ENCODE measurements around the gene TENT5C. TPM values are rescaled to one million over a fixed set of nuclear protein-coding genes. Genes with fewer than 3 reads are reported as not detected.

TENT5C gene
- total RNA-seq, 2 experiments from 2014 or later: 18.4 to 18.8 TPM

- ATAC-seq (ENCODE audit: low read depth) (no peak), DNase-seq (no peak)
- Mint-ChIP-seq H3K9me3 (no peaks in the 10 kb centered on the region), H3K4me1 (peaks cover 71% of the 10 kb centered on the region), H3K27me3 (peaks cover 4% of the 10 kb centered on the region), H3K36me3 (no peaks in the 10 kb centered on the region), H3K27ac (peak overlapping the region; percentile 84), H3K4me3 (peak overlapping the region; percentile 83)
- POLR2A ChIA-PET: interaction anchor here (1.2 to 10.4 kb wide), 6 partner anchors 8 to 48 kb away, joined by 3 to 116 read pairs (median 4); partner anchors contain the start of gene TENT5C
These were observed 49.4 kb downstream of the TENT5C start for GRCh38 chr1:117655220-117655577.

DNA sequence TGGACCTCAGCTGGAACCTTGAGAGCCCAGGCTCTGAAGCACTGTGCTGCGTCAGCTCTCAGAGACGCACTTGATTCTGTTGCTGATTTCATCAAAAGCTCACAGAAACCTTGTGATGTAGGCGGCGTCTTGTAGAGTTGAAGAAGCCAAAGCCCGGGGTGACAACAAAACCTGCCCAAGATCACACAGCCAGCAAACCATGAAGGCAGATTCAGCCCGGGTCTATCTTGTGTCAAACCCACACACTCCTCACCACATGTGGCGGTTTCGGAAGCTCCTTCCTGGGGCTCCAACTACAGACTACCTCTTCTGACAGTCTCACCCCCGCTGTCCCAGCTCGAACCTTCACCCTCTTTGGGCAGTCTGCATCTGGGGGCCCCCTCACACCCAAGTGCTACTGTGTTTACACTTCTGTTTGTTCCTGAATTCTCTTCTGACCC lies 50.4 kb downstream of the TENT5C start:
- ATAC-seq (ENCODE audit: low read depth) (peak; percentile 67), DNase-seq (peak; percentile 82)
- no peaks in the 10 kb centered on the region for H3K9me3 Mint-ChIP-seq
- H3K4me3 Mint-ChIP-seq: peak overlapping the region; percentile 83
- H3K27me3 Mint-ChIP-seq: no peaks in the 10 kb centered on the region
- peaks cover 82% of the 10 kb centered on the region for H3K4me1 Mint-ChIP-seq
- POLR2A ChIA-PET: interaction anchor here (0.8 to 10.4 kb wide), 9 partner anchors 9 to 120 kb away, joined by 3 to 116 read pairs (median 4); partner anchors contain the start of gene TENT5C
- H3K36me3 Mint-ChIP-seq: peaks cover 2% of the 10 kb centered on the region
- H3K27ac Mint-ChIP-seq: peak overlapping the region; percentile 84

- H3K36me3 Mint-ChIP-seq: peaks cover 8% of the 10 kb centered on the region
- ATAC-seq (ENCODE audit: low read depth) (no peak), DNase-seq (no peak)
- POLR2A ChIA-PET: interaction anchor here (0.6 to 10.4 kb wide), 7 partner anchors 10 to 597 kb away, joined by 3 to 116 read pairs (median 4); partner anchors contain the start of genes TENT5C and TTF2
- H3K4me3 Mint-ChIP-seq: peak overlapping the region; percentile 43
- no peaks in the 10 kb centered on the region for H3K27me3 Mint-ChIP-seq
- H3K9me3 Mint-ChIP-seq: peaks cover 4% of the 10 kb centered on the region
- H3K4me1 Mint-ChIP-seq: peaks cover 90% of the 10 kb centered on the region
- peak overlapping the region; percentile 36 for H3K27ac Mint-ChIP-seq
These were observed 51.2 kb downstream of the TENT5C start for GRCh38 chr1:117657031-117657430.

DNA sequence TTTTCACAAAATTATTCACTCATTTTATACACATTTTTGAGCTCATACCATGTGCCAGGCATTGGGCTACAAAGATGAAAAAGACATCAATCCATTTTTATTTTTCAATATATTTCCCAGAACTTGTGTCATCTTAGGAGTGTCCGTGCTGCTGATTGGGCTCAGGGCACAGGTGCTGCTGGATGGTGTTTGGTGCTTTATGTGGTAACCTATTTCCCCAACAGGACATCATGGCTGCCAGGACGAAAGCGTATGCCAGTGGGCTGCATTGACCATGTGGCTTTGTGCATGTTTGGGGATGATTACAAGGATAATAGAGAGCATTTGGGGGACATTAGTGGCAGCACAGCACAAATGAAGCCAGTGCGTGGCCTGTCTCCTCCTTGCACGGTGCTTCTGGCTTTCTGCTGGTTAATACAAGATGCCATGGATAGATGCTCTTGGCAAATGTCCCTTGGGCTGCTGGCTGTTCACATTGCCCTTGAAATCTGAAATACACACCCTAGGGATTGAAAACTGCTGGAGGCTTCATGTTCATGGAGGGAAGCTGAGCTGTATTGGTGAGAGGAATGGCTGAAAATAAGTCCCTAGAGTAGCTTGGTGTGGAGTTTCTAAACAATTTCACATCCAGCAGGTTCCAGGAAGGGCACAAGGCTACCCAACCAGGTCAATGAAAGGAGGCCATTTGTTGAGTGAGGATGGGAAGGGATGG lies 52.3 kb downstream of the TENT5C start:
- Mint-ChIP-seq H3K27me3 (no peaks in the 10 kb centered on the region), H3K4me1 (peaks cover 91% of the 10 kb centered on the region), H3K27ac (peak overlapping the region; percentile 86), H3K9me3 (peaks cover 6% of the 10 kb centered on the region), H3K4me3 (peak overlapping the region; percentile 77), H3K36me3 (peaks cover 13% of the 10 kb centered on the region)
- no peak for ATAC-seq (ENCODE audit: low read depth)
- DNase-seq: no peak
- POLR2A ChIA-PET: interaction anchor here (0.9 to 10.4 kb wide), 6 partner anchors 13 to 598 kb away, joined by 3 to 116 read pairs (median 4); partner anchors contain the start of genes TENT5C and TTF2

DNA sequence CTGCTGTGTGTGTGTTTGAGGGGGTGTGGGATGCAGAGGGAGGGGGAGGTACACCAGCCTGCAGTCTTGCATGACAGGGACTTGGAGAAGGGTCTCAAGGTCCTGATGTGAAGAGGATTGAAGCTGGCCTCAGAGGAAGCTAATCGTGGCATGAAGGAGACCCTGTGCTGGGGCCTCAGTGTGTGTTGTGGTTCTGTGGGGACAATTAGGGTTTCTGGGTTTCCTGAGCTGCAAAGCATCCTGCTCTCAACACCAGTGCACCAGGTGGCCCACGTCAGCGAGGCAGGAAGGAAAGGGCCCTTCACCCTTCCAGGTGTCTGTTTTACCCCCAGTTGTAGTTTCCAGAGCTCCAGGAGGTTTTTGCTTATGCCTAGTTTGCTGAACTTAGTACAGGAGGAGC lies 52.8 kb downstream of the TENT5C start:
- Mint-ChIP-seq H3K4me3 (peak overlapping the region; percentile 77), H3K4me1 (peaks cover 93% of the 10 kb centered on the region), H3K27ac (peak overlapping the region; percentile 86), H3K36me3 (peaks cover 16% of the 10 kb centered on the region), H3K9me3 (peaks cover 6% of the 10 kb centered on the region), H3K27me3 (no peaks in the 10 kb centered on the region)
- DNase-seq: peak; percentile 74
- POLR2A ChIA-PET: interaction anchor here (0.9 to 10.4 kb wide), 5 partner anchors 12 to 51 kb away, joined by 3 to 116 read pairs (median 4); partner anchors contain the start of gene TENT5C
- peak; percentile 53 for ATAC-seq (ENCODE audit: low read depth)

GRCh38 chr1:117659550-117660270 lies 53.9 kb downstream of the TENT5C start:
- peaks cover 16% of the 10 kb centered on the region for H3K36me3 Mint-ChIP-seq
- H3K9me3 Mint-ChIP-seq: peaks cover 6% of the 10 kb centered on the region
- peaks cover 93% of the 10 kb centered on the region for H3K4me1 Mint-ChIP-seq
- H3K27ac Mint-ChIP-seq: peak overlapping the region; percentile 86
- DNase-seq (peak; percentile 53), ATAC-seq (ENCODE audit: low read depth) (peak; percentile 3)
- H3K4me3 Mint-ChIP-seq: peak overlapping the region; percentile 77
- POLR2A ChIA-PET: interaction anchor here (1.3 to 10.4 kb wide), 2 partner anchors 38 to 53 kb away, joined by 4 to 116 read pairs; partner anchors contain the start of gene TENT5C
- H3K27me3 Mint-ChIP-seq: no peaks in the 10 kb centered on the region

- POLR2A ChIA-PET: interaction anchor here (0.7 to 10.4 kb wide), 3 partner anchors 34 to 69 kb away, joined by 4 to 116 read pairs (median 5); partner anchors contain the start of gene TENT5C
- Mint-ChIP-seq H3K27ac (peak overlapping the region; percentile 70), H3K4me3 (peak overlapping the region; percentile 57), H3K36me3 (peaks cover 16% of the 10 kb centered on the region), H3K9me3 (peaks cover 6% of the 10 kb centered on the region), H3K4me1 (peaks cover 93% of the 10 kb centered on the region), H3K27me3 (no peaks in the 10 kb centered on the region)
- ATAC-seq (ENCODE audit: low read depth): no peak
- no peak for DNase-seq
These were observed 54.6 kb downstream of the TENT5C start for GRCh38 chr1:117660271-117660965.

GRCh38 chr1:117661027-117661426 lies 55.2 kb downstream of the TENT5C start:
- ATAC-seq (ENCODE audit: low read depth) (peak; percentile 8), DNase-seq (no peak)
- Mint-ChIP-seq H3K4me1 (peaks cover 93% of the 10 kb centered on the region), H3K4me3 (peak overlapping the region; percentile 57), H3K9me3 (peaks cover 6% of the 10 kb centered on the region), H3K27ac (peak overlapping the region; percentile 70), H3K27me3 (peaks cover 2% of the 10 kb centered on the region), H3K36me3 (peaks cover 19% of the 10 kb centered on the region)
- POLR2A ChIA-PET: interaction anchor here (0.7 to 10.4 kb wide), 3 partner anchors 34 to 69 kb away, joined by 4 to 116 read pairs (median 5); partner anchors contain the start of gene TENT5C

DNA sequence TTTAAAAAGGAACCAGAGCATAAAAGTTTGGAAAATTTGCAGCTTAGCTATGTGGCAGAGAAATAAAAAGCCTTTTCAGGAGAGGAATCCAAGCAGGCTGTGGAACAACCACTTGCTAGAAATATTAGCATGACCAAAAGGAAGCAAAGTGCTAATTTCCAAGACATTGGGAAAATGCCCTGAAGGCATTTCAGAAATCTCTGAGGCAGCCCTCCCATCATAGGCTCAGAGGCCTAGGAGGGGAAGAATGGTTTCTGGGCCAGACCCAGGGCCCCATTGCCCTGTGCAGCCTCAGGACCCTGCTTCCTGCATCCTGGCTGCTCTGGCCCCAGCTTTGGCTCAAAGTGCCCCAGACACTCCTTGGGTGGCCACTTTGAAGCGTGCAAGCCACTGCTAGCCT lies 56.8 kb downstream of the TENT5C start:
- Mint-ChIP-seq H3K4me1 (peaks cover 87% of the 10 kb centered on the region), H3K4me3 (no peak overlapping the region), H3K9me3 (peaks cover 6% of the 10 kb centered on the region), H3K36me3 (peaks cover 20% of the 10 kb centered on the region), H3K27me3 (peaks cover 7% of the 10 kb centered on the region), H3K27ac (peak overlapping the region; percentile 27)
- no peak for DNase-seq
- POLR2A ChIA-PET: interaction anchor here (10.4 kb wide), 1 partner anchor 55 kb away, joined by 116 read pairs; the partner anchor contains the start of gene TENT5C
- ATAC-seq (ENCODE audit: low read depth): no peak

DNA sequence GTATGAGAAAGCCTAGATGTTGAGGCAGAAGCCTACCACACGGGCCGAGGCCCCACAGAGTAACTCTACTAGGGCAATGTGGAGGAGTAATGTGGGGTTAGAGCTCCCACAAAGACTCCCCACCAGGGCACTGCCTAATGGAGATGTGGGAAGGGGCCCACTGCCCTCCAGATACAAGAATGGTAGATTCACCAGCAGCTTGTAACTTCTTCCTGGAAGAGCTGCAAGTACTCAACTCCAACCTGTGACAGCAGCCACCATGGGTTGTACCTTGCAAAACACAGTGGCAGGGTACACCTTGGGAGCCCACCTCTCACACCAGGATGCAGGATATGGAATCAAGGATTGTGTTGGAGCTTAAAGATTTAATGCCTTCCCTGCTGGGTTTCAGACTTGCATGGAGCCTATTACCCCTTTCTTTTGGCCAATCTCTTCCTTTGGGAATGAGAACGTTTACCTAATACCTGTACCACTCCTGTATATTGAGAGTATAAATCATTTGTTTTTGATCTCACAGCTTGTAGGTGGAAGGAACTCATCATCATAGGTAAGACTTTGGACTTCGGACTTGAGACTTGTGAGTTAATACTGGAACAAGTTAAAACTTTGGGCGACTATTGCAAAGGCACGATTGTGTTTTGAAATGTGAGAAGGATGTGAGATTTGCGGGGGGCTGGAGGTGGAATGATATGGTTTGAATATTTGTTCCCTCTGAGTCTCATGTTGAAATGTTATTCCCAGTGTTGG lies 57.5 kb downstream of the TENT5C start:
- Mint-ChIP-seq H3K27ac (peak overlapping the region; percentile 81), H3K4me3 (peak overlapping the region; percentile 43), H3K36me3 (peaks cover 25% of the 10 kb centered on the region), H3K27me3 (peaks cover 13% of the 10 kb centered on the region), H3K9me3 (peaks cover 6% of the 10 kb centered on the region), H3K4me1 (peaks cover 87% of the 10 kb centered on the region)
- DNase-seq (no peak), ATAC-seq (ENCODE audit: low read depth) (no peak)
- POLR2A ChIA-PET: interaction anchor here (10.4 kb wide), 1 partner anchor 56 kb away, joined by 116 read pairs; the partner anchor contains the start of gene TENT5C

- ATAC-seq (ENCODE audit: low read depth) (peak; percentile 87), DNase-seq (no peak)
- H3K36me3 Mint-ChIP-seq: peaks cover 25% of the 10 kb centered on the region
- POLR2A ChIA-PET: interaction anchor here (2.8 kb wide), 1 partner anchor 9 kb away, joined by 18 read pairs; no protein-coding TSS in a partner anchor
- H3K27ac Mint-ChIP-seq: peak overlapping the region; percentile 81
- H3K4me1 Mint-ChIP-seq: peaks cover 77% of the 10 kb centered on the region
- H3K9me3 Mint-ChIP-seq: peaks cover 6% of the 10 kb centered on the region
- H3K27me3 Mint-ChIP-seq: peaks cover 13% of the 10 kb centered on the region
- peak overlapping the region; percentile 43 for H3K4me3 Mint-ChIP-seq
These were observed 58.5 kb downstream of the TENT5C start for GRCh38 chr1:117664314-117664713.
